Smooth muscle cell (in vitro differentiated cells): ENCODE results near the gene ARHGAP26. TPM values are rescaled to one million over a fixed set of nuclear protein-coding genes. Genes with fewer than 3 reads are reported as not detected.

Source experiments
- DNase-seq: peaks from one replicate; lab custom pipeline; 2025; ENCODE audit not compliant: unreplicated experiment; lab: John Stamatoyannopoulos, UW
- H2AFZ ChIP-seq: fragments of 200-600 bp; sonication (generic); 2 replicates; pipeline ENCODE4 v1.6.0; 2016; ENCODE audit warnings: antibody characterized with exemption, low read depth, mild to moderate bottlenecking
- H3F3A ChIP-seq: fragments of 200-600 bp; sonication (generic); 2 replicates; pipeline ENCODE4 v1.6.0; 2017; ENCODE audit warnings: antibody characterized with exemption, low read depth
- H3K27ac ChIP-seq: fragments of 200-600 bp; sonication (generic); 2 replicates; pipeline ENCODE4 v1.5.1; 2016; ENCODE audit warnings: low read depth, mild to moderate bottlenecking
- H3K27me3 ChIP-seq: fragments of 200-600 bp; sonication (generic); 2 replicates; pipeline ENCODE4 v1.6.1; 2016; ENCODE audit warnings: low read depth, mild to moderate bottlenecking
- H3K36me3 ChIP-seq: fragments of 200-600 bp; sonication (generic); 2 replicates; pipeline ENCODE4 v1.5.1; 2016; ENCODE audit warnings: low read depth
- H3K4me1 ChIP-seq: fragments of 200-600 bp; sonication (generic); 2 replicates; pipeline ENCODE4 v1.5.1; 2016; ENCODE audit warnings: low read depth
- H3K4me2 ChIP-seq: fragments of 200-600 bp; sonication (generic); 2 replicates; pipeline ENCODE4 v1.6.0; 2016; ENCODE audit warnings: mild to moderate bottlenecking
- H3K4me3 ChIP-seq: fragments of 200-600 bp; sonication (generic); 2 replicates; pipeline ENCODE4 v1.5.1; 2016; ENCODE audit warnings: mild to moderate bottlenecking
- H3K79me2 ChIP-seq: fragments of 200-600 bp; sonication (generic); 2 replicates; pipeline ENCODE4 v1.6.0; 2016; ENCODE audit warnings: low read depth, mild to moderate bottlenecking
- H3K9ac ChIP-seq: fragments of 200-600 bp; sonication (generic); 2 replicates; pipeline ENCODE4 v1.6.0; 2016; ENCODE audit warnings: low read depth
- H3K9me3 ChIP-seq: fragments of 200-600 bp; sonication (generic); replicated peaks from 2 replicates; pipeline ENCODE4 v1.5.1; 2016; ENCODE audit warnings: low read depth
- H4K20me1 ChIP-seq: fragments of 200-600 bp; sonication (generic); 2 replicates; pipeline ENCODE4 v1.6.0; 2016; ENCODE audit warnings: low read depth
- CTCF ChIP-seq: fragments of 200-600 bp; sonication (generic); IDR thresholded peaks from 2 replicates; pipeline ENCODE4 v1.5.1; 2017; ENCODE audit warnings: borderline replicate concordance, mild to moderate bottlenecking, antibody characterized with exemption; ENCODE audit not compliant: insufficient read depth, poor library complexity, severe bottlenecking
- WGBS: methylation state at CpG from one replicate; pipeline ENCODE4 v1.1.7; 2016; ENCODE audit warnings: low lambda C conversion rate; 5-methylcytosine and 5-hydroxymethylcytosine counted together
- polyA plus RNA-seq: library from polyadenylated mRNA; unstranded; fragments of >200 nt; fragmentation: Nextera tagmentation; extraction: Ambion mirVana; gene quantifications from 2 replicates; pipeline ENCODE4 v1.2.1, GENCODE V29; 2016
- total RNA-seq: library from RNA; depleted of rRNA; stranded (reverse); fragments of >200 nt; gene quantifications from 2 replicates; pipeline ENCODE4 v1.2.3, GENCODE V29; 2014

The ARHGAP26 gene
- total and polyA plus RNA-seq, 2 experiments from 2014 or later, result 2.2 to 5.1 TPM

- no peak overlapping the region for H2AFZ ChIP-seq
- WGBS, result 59% methylated on average over 8 of the region's 8 CpGs
- no peaks in the 10 kb centered on the region for H3K4me1 ChIP-seq
- H3K27me3 ChIP-seq, result no peaks in the 10 kb centered on the region
- H3K27ac ChIP-seq, result no peak overlapping the region
- H3F3A ChIP-seq, result no peaks in the 10 kb centered on the region
- H3K4me3 ChIP-seq, result no peak overlapping the region
- H4K20me1 ChIP-seq, result no peaks in the 10 kb centered on the region
- H3K9me3 ChIP-seq, result no peaks in the 10 kb centered on the region
- no peak for TF ChIP-seq CTCF
- no peaks in the 10 kb centered on the region for H3K79me2 ChIP-seq
- no peak overlapping the region for H3K9ac ChIP-seq
- H3K36me3 ChIP-seq, result no peaks in the 10 kb centered on the region
- DNase-seq, result no peak
- no peak overlapping the region for H3K4me2 ChIP-seq
Measured at GRCh38 chr5:142837081-142837725, 67.0 kb downstream of the ARHGAP26 start.

- no peaks in the 10 kb centered on the region for H3K9me3 ChIP-seq
- H4K20me1 ChIP-seq, result no peaks in the 10 kb centered on the region
- H3F3A ChIP-seq, result no peaks in the 10 kb centered on the region
- TF ChIP-seq CTCF, result no peak
- H3K4me2 ChIP-seq, result no peak overlapping the region
- H3K27ac ChIP-seq, result no peak overlapping the region
- H3K4me3 ChIP-seq, result no peak overlapping the region
- no peak for DNase-seq
- no peak overlapping the region for H2AFZ ChIP-seq
- H3K27me3 ChIP-seq, result no peaks in the 10 kb centered on the region
- H3K36me3 ChIP-seq, result no peaks in the 10 kb centered on the region
- no peak overlapping the region for H3K9ac ChIP-seq
- WGBS, result 82% methylated on average over 5 of the region's 5 CpGs
- no peaks in the 10 kb centered on the region for H3K4me1 ChIP-seq
- H3K79me2 ChIP-seq, result no peaks in the 10 kb centered on the region
Measured at GRCh38 chr5:142838845-142839244, 68.7 kb downstream of the ARHGAP26 start.

- Histone ChIP-seq H2AFZ (no peak overlapping the region), H3K9ac (no peak overlapping the region), H3K4me2 (no peak overlapping the region), H3K9me3 (no peaks in the 10 kb centered on the region), H3K4me1 (no peaks in the 10 kb centered on the region), H3F3A (no peaks in the 10 kb centered on the region), H4K20me1 (no peaks in the 10 kb centered on the region), H3K4me3 (no peak overlapping the region), H3K36me3 (no peaks in the 10 kb centered on the region), H3K27ac (no peak overlapping the region), H3K79me2 (no peaks in the 10 kb centered on the region), H3K27me3 (no peaks in the 10 kb centered on the region)
- no peak for TF ChIP-seq CTCF
- no peak for DNase-seq
- 82% methylated on average over 5 of the region's 6 CpGs for WGBS
Measured at GRCh38 chr5:142839711-142840346, 69.7 kb downstream of the ARHGAP26 start.

GRCh38 chr5:142840575-142840974 is 70.4 kb downstream of the ARHGAP26 start:
- TF ChIP-seq CTCF, result no peak
- no peaks in the 10 kb centered on the region for H3K9me3 ChIP-seq
- no peak overlapping the region for H3K27ac ChIP-seq
- no peaks in the 10 kb centered on the region for H4K20me1 ChIP-seq
- no peak for DNase-seq
- no peaks in the 10 kb centered on the region for H3F3A ChIP-seq
- H3K4me2 ChIP-seq, result no peak overlapping the region
- H3K4me1 ChIP-seq, result no peaks in the 10 kb centered on the region
- H2AFZ ChIP-seq, result no peak overlapping the region
- H3K27me3 ChIP-seq, result no peaks in the 10 kb centered on the region
- H3K79me2 ChIP-seq, result no peaks in the 10 kb centered on the region
- H3K36me3 ChIP-seq, result no peaks in the 10 kb centered on the region
- no peak overlapping the region for H3K9ac ChIP-seq
- 77% methylated on average over 2 of the region's 2 CpGs for WGBS
- no peak overlapping the region for H3K4me3 ChIP-seq
